ENCODE measurements around the gene PKP3.

Gene PKP3

DNA sequence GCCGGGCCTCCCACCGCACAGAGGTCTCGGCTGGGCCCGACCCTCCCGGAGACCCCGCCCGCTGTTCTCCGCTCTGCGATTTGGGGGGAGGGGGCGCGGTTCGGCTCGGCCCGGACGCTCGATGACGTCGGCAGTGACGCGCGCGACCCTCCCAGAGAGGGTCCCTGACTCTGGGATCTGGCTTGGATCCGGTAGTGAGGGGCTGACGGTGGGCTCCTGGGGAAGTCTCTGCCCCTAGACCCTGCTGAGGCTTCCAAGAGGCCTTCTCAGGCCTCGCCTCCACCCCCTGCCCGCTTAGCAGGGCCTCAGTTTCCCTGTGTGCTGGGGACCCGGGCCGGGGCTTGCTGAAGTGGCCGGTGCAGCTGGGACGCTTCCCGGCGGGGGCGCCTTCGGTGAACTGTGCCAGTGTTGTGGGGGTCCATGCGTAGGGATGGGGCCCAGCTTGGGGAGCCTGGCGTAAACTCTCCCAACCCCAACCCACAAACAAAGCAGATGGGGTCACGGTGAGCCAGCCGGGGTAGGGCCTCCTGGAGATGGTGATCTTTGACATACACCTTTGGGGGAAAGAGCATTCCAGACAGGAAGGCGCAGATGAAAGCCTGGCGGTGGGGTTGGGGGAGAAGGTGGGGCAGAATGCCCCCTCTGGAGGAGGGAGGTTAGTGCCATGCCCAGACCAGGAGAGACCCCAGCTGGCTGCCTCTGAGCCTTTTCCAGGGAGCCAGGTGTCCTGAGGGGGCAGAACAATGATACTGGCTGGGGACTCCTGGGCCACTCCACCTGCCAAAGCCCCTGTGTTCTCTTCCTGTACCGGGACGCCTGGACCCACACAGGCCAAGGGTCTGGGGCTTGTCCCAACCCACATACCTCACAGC, 23.7 kb upstream of the PKP3 start:
- no peak for TF ChIP-seq POLR2A (IDR thresholded peaks at IDR 0.05; ENCODE audit: low read depth, low read length)
- no peak for TF ChIP-seq TAF1 (IDR thresholded peaks at IDR 0.05; ENCODE audit: low read depth, low read length)
- no peak for TF ChIP-seq PAX5 (IDR thresholded peaks at IDR 0.05; ENCODE audit: insufficient read depth, low read length, severe bottlenecking)
- TF ChIP-seq SPI1 (IDR thresholded peaks at IDR 0.05; ENCODE audit: low read depth, low read length), result no peak
- no peak for TF ChIP-seq POLR2AphosphoS5 (IDR thresholded peaks at IDR 0.05; ENCODE audit: low read depth, low read length)
- no peak for FAIRE-seq
- peak; percentile 27 for DNase-seq (ENCODE audit: insufficient read length, low spot score)

GRCh38 chr11:371051-371450, 23.0 kb upstream of the PKP3 start:
- TF ChIP-seq POLR2A (IDR thresholded peaks at IDR 0.05; ENCODE audit: low read depth, low read length), result no peak
- no peak for TF ChIP-seq TAF1 (IDR thresholded peaks at IDR 0.05; ENCODE audit: low read depth, low read length)
- TF ChIP-seq PAX5 (IDR thresholded peaks at IDR 0.05; ENCODE audit: insufficient read depth, low read length, severe bottlenecking), result no peak
- no peak for TF ChIP-seq SPI1 (IDR thresholded peaks at IDR 0.05; ENCODE audit: low read depth, low read length)
- no peak for TF ChIP-seq POU2F2 (IDR thresholded peaks at IDR 0.05; ENCODE audit: low read depth, low read length)
- no peak for TF ChIP-seq POLR2AphosphoS5 (IDR thresholded peaks at IDR 0.05; ENCODE audit: low read depth, low read length)
- FAIRE-seq (no peak), DNase-seq (ENCODE audit: insufficient read length, low spot score) (peak; percentile 25)

DNA sequence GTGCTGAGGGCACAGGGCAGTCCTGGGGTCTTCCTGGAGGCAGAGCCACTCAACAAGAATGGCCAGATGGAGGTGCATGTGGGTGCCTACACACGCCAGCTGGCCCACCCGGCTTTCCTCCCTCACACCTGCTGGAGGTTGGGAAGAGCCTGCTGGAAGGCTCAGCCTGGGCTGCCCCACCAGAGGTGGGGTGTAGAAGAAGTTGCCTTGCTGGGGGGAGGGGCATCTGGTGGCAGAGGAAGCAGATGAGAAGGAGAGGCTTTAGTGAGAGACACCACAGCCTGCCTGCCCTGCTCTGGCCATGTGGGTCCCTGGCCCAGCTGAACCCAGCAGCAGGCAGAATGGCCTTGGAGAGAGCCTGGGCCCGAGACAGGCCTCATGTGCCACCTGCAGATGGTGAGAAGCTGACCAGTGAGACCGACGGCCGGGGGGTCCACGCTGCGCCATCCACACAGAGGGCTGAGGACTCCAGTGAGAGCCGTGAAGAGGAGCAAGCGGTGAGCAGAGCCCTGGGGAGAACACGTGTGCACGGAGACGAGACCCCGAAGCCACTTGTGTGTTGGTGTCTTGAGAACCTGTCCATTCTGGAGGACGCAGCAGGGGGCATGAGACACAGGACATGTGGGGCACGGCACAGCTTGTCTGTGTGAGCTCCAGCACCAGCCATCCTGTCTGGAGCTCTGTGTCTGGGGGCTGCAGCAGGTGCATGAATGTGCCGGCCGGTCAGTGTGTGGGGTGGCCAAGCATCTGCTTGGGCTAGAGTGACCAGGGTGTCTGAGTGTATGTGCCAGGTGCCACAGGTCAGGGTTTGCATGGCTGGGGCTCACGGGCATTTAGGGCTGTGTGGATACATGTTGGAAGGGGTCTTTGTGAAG, 22.1 kb upstream of the PKP3 start:
- FAIRE-seq, result no peak
- DNase-seq (ENCODE audit: insufficient read length, low spot score), result no peak
- no peak for TF ChIP-seq POLR2AphosphoS5 (IDR thresholded peaks at IDR 0.05; ENCODE audit: low read depth, low read length)
- no peak for TF ChIP-seq PAX5 (IDR thresholded peaks at IDR 0.05; ENCODE audit: insufficient read depth, low read length, severe bottlenecking)
- no peak for TF ChIP-seq TAF1 (IDR thresholded peaks at IDR 0.05; ENCODE audit: low read depth, low read length)
- no peak for TF ChIP-seq POLR2A (IDR thresholded peaks at IDR 0.05; ENCODE audit: low read depth, low read length)
- no peak for TF ChIP-seq POU2F2 (IDR thresholded peaks at IDR 0.05; ENCODE audit: low read depth, low read length)
- no peak for TF ChIP-seq SPI1 (IDR thresholded peaks at IDR 0.05; ENCODE audit: low read depth, low read length)

GRCh38 chr11:372809-373715, 20.9 kb upstream of the PKP3 start:
- no peak for TF ChIP-seq SPI1 (IDR thresholded peaks at IDR 0.05; ENCODE audit: low read depth, low read length)
- TF ChIP-seq PAX5 (IDR thresholded peaks at IDR 0.05; ENCODE audit: insufficient read depth, low read length, severe bottlenecking), result no peak
- TF ChIP-seq POU2F2 (IDR thresholded peaks at IDR 0.05; ENCODE audit: low read depth, low read length), result no peak
- TF ChIP-seq TAF1 (IDR thresholded peaks at IDR 0.05; ENCODE audit: low read depth, low read length), result no peak
- TF ChIP-seq POLR2A (IDR thresholded peaks at IDR 0.05; ENCODE audit: low read depth, low read length), result no peak
- no peak for TF ChIP-seq POLR2AphosphoS5 (IDR thresholded peaks at IDR 0.05; ENCODE audit: low read depth, low read length)
- DNase-seq (ENCODE audit: insufficient read length, low spot score), result no peak
- FAIRE-seq, result no peak

- TF ChIP-seq TAF1 (IDR thresholded peaks at IDR 0.05; ENCODE audit: low read depth, low read length) (no peak), POLR2AphosphoS5 (IDR thresholded peaks at IDR 0.05; ENCODE audit: low read depth, low read length) (no peak), SPI1 (IDR thresholded peaks at IDR 0.05; ENCODE audit: low read depth, low read length) (no peak), PAX5 (IDR thresholded peaks at IDR 0.05; ENCODE audit: insufficient read depth, low read length, severe bottlenecking) (no peak), POU2F2 (IDR thresholded peaks at IDR 0.05; ENCODE audit: low read depth, low read length) (no peak)
- FAIRE-seq (no peak), DNase-seq (ENCODE audit: insufficient read length, low spot score) (no peak)
Observed at GRCh38 chr11:373716-374551, 20.1 kb upstream of the PKP3 start.

GRCh38 chr11:375065-376025, 18.7 kb upstream of the PKP3 start:
- no peak for DNase-seq (ENCODE audit: insufficient read length, low spot score)
- FAIRE-seq, result no peak
- TF ChIP-seq POLR2AphosphoS5 (IDR thresholded peaks at IDR 0.05; ENCODE audit: low read depth, low read length) (no peak), PAX5 (IDR thresholded peaks at IDR 0.05; ENCODE audit: insufficient read depth, low read length, severe bottlenecking) (no peak), SPI1 (IDR thresholded peaks at IDR 0.05; ENCODE audit: low read depth, low read length) (no peak), TAF1 (IDR thresholded peaks at IDR 0.05; ENCODE audit: low read depth, low read length) (no peak), POU2F2 (IDR thresholded peaks at IDR 0.05; ENCODE audit: low read depth, low read length) (no peak), POLR2A (IDR thresholded peaks at IDR 0.05; ENCODE audit: low read depth, low read length) (no peak)

DNA sequence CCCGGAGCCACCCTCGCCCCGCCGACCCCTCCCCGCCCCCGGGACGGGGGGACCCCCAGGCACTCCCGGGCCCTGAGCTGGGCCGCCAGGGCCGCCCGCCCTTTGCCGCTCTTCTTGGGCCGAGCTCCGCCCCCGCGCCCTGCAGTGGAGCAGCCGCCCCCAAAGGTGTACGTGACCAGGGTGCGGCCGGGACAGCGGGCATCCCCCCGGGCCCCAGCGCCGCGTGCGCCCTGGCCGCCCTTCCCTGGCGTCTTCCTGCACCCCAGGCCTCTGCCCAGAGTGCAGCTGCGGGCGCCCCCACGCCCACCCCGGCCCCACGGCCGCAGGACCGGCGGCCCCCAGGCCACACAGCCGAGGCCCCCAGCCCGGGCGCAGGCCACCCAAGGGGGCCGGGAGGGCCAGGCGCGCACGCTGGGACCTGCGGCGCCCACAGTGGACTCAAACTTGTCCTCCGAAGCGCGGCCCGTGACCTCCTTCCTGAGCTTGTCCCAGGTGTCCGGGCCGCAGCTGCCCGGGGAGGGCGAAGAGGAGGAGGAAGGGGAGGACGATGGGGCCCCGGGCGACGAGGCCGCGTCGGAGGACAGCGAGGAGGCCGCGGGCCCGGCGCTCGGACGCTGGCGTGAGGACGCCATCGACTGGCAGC, 17.4 kb upstream of the PKP3 start:
- no peak for FAIRE-seq
- no peak for DNase-seq (ENCODE audit: insufficient read length, low spot score)
- TF ChIP-seq POLR2A (IDR thresholded peaks at IDR 0.05; ENCODE audit: low read depth, low read length), result no peak
- no peak for TF ChIP-seq POU2F2 (IDR thresholded peaks at IDR 0.05; ENCODE audit: low read depth, low read length)
- no peak for TF ChIP-seq TAF1 (IDR thresholded peaks at IDR 0.05; ENCODE audit: low read depth, low read length)
- no peak for TF ChIP-seq PAX5 (IDR thresholded peaks at IDR 0.05; ENCODE audit: insufficient read depth, low read length, severe bottlenecking)
- TF ChIP-seq POLR2AphosphoS5 (IDR thresholded peaks at IDR 0.05; ENCODE audit: low read depth, low read length), result no peak
- TF ChIP-seq SPI1 (IDR thresholded peaks at IDR 0.05; ENCODE audit: low read depth, low read length), result no peak
